ENCODE measurements around the gene ACAD9. TPM values are rescaled to one million over a fixed set of nuclear protein-coding genes. Genes with fewer than 3 reads are reported as not detected.
A peak's percentile ranks its signal among the peaks of the same experiment; 100 is the strongest.

Gene ACAD9
- total RNA-seq, 2 donors from 2014 or later = 32.0 to 55.1 TPM

- H3K4me3 ChIP-seq = no peak overlapping the region
- no peak for DNase-seq
These were observed 56.5 kb downstream of the ACAD9 start for GRCh38 chr3:128935922-128936321.

DNA sequence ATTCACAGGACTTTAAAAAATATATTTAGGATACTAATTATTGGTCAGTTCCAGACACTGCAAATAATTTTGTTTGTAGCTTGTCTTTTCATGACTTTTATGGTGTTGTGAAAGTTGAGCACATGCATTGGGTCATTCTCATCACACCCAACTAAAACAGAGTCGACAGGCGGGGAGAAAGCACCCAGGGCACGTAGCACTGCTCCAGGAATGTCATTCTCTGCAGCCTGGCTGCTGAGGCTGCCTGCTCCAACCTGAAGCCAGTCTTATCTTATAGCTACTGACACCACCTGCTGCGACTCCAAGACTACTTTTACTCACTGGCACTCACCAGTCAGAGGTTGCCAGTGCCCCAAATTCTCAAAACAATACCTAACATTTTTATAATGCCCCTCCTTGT lies 56.9 kb downstream of the ACAD9 start:
- no peaks in the 10 kb centered on the region for H3K4me1 ChIP-seq
- TF ChIP-seq, protein P1, sequence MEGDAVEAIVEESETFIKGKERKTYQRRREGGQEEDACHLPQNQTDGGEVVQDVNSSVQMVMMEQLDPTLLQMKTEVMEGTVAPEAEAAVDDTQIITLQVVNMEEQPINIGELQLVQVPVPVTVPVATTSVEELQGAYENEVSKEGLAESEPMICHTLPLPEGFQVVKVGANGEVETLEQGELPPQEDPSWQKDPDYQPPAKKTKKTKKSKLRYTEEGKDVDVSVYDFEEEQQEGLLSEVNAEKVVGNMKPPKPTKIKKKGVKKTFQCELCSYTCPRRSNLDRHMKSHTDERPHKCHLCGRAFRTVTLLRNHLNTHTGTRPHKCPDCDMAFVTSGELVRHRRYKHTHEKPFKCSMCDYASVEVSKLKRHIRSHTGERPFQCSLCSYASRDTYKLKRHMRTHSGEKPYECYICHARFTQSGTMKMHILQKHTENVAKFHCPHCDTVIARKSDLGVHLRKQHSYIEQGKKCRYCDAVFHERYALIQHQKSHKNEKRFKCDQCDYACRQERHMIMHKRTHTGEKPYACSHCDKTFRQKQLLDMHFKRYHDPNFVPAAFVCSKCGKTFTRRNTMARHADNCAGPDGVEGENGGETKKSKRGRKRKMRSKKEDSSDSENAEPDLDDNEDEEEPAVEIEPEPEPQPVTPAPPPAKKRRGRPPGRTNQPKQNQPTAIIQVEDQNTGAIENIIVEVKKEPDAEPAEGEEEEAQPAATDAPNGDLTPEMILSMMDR (IDR thresholded peaks at IDR 0.05) = no peak
- no peak overlapping the region for H3K9ac ChIP-seq (ENCODE audit: low read depth in 2 of 2, low read length in 2 of 2)
- no peaks in the 10 kb centered on the region for H3K9me3 ChIP-seq
- no peaks in the 10 kb centered on the region for H3K27me3 ChIP-seq
- no peak for DNase-seq
- H3K27ac ChIP-seq = no peak overlapping the region
- intact Hi-C loops (cut with DNase I) = no loop called here
- H3K4me3 ChIP-seq = no peak overlapping the region
- H3K36me3 ChIP-seq = no peaks in the 10 kb centered on the region

More at GRCh38 chr3:128935922-128936321, 56.5 kb downstream of the ACAD9 start:
- H3K9me3 ChIP-seq = no peaks in the 10 kb centered on the region
- H3K36me3 ChIP-seq = no peaks in the 10 kb centered on the region
- no peak overlapping the region for H3K9ac ChIP-seq (ENCODE audit: low read depth in 2 of 2, low read length in 2 of 2)
- H3K27ac ChIP-seq = no peak overlapping the region
- H3K4me1 ChIP-seq = no peaks in the 10 kb centered on the region
- TF ChIP-seq, protein P1 (IDR thresholded peaks at IDR 0.05) = no peak
- H3K27me3 ChIP-seq = no peaks in the 10 kb centered on the region
- intact Hi-C loops (cut with DNase I) = no loop called here

DNA sequence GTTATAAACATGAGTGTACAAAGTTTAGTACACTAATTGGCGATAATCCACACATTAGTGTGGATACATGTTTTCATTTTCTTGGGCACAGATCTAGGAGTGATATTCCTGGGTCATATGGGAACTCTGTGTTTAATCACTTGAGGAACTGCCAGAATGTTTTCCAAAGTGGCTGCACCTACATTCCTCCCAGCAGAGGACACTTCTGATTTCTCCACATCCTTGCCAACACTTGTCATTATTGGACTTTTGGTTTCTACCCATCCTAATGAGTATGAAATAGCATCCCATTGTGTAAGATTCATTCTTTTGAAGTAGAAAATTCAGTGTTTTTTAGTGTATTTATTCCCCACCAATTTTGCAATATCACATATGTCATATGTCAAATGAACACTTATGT lies 60.8 kb downstream of the ACAD9 start:
- no peak overlapping the region for H3K4me3 ChIP-seq
- no peaks in the 10 kb centered on the region for H3K4me1 ChIP-seq
- H3K27me3 ChIP-seq = no peaks in the 10 kb centered on the region
- no peaks in the 10 kb centered on the region for H3K36me3 ChIP-seq
- H3K27ac ChIP-seq = no peak overlapping the region
- H3K9me3 ChIP-seq = no peaks in the 10 kb centered on the region
- DNase-seq = no peak
- TF ChIP-seq, protein P1 (IDR thresholded peaks at IDR 0.05) = no peak
- intact Hi-C loops (cut with DNase I) = no loop called here
- H3K9ac ChIP-seq (ENCODE audit: low read depth in 2 of 2, low read length in 2 of 2) = no peak overlapping the region

DNA sequence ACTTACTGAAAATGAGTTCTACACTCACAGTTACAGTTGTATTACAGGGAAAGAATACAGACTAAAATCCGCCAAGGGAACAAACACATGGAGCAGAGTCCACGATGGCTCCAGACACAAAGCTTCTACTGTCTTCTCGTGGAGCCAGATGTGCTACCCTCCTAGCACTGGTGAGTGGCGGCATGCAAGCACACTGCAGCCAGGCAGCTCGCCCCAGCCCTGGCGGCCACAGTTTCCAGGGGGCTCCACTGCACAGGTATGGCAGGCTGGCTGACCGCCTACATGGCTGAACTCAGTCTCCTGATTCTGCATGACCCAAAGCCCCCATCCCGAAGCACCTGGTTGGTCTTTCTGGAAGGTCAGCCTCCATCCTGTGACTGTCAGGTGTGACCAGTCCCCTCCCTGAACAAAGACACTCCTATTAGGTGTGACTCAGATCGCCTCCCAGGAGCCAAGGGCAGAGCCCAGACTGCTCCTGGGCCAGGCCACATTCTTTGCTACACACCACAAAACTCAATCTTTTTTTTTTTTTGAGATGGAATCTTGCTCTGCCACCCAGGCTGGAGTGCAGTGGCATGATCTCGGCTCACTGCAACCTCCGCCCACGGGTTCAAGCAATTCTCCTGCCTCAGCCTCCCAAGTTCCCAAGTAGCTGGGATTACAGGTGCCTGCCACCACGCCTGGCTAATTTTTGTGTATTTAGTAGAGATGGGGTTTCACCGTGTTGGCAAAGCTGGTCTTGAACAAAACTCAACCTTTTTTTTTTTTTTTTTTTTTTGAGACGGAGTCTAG lies 62.9 kb downstream of the ACAD9 start:
- TF ChIP-seq, protein P1 (IDR thresholded peaks at IDR 0.05) = no peak
- Histone ChIP-seq H3K36me3 (no peaks in the 10 kb centered on the region), H3K9ac (ENCODE audit: low read depth in 2 of 2, low read length in 2 of 2) (no peak overlapping the region), H3K9me3 (no peaks in the 10 kb centered on the region), H3K4me1 (no peaks in the 10 kb centered on the region), H3K4me3 (no peak overlapping the region), H3K27ac (no peak overlapping the region), H3K27me3 (no peaks in the 10 kb centered on the region)
- intact Hi-C loops (cut with DNase I) = no loop called here
- peak; percentile 12 for DNase-seq

DNA sequence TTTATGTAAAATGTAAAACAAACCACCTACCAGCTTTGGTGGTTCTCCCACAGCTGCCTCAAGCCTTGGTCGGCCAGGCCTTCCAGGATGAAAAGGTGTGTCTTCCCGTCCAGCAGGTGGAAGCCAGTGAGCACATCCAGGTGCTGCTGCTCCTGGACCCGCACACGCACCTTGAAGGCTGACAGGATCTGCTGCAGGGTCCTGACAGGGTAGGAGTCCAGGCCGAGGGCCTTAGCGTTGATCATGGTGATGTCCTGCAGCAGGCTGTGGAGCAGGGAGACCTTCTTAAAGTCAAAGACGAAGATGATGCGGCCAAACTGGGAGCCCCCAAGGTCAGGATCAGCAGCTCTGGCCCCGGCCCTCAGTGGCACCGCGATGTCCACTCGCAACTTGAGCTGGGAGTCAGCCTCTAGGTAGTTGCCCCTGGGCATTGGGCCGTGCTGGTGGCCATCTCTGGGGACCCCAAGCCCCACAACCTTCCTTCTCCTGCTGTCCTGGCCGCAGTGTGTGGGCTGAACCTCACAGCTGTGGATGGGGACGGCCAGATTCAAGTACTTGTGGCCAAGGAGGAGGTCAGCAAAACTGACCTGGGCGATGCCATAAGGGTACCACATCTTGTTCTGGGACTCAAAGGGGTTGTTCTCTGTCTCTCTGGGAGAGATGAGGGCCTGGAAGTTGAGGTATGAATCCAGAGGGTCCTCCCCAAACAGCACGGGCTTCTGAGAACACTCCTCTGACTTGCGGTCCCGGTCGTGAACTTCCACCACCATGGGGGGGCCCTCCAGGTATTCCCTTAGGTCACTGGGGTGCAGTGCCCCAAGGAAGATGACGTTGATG lies 65.8 kb downstream of the ACAD9 start:
- Histone ChIP-seq H3K36me3 (no peaks in the 10 kb centered on the region), H3K9ac (ENCODE audit: low read depth in 2 of 2, low read length in 2 of 2) (no peak overlapping the region), H3K9me3 (no peaks in the 10 kb centered on the region), H3K27ac (no peak overlapping the region), H3K4me1 (no peaks in the 10 kb centered on the region), H3K27me3 (no peaks in the 10 kb centered on the region), H3K4me3 (no peak overlapping the region)
- DNase-seq = no peak
- TF ChIP-seq, protein P1 (IDR thresholded peaks at IDR 0.05) = no peak
- intact Hi-C loops (cut with DNase I) = no loop called here
